Neural cell (in vitro differentiated cells): ENCODE results near the gene FASLG. TPM values are rescaled to one million over a fixed set of nuclear protein-coding genes. Genes with fewer than 3 reads are reported as not detected.

ENCODE experiments used
- H2AFZ ChIP-seq: fragments of 200-600, 300-800 bp; sonication (generic), shearing (Covaris generic); 2 replicates; pipeline ENCODE4 v1.6.0; 2014; ENCODE audit warnings: low read depth, mild to moderate bottlenecking, antibody characterized with exemption, low read length, moderate library complexity
- H3F3A ChIP-seq: fragments of 200-600 bp; shearing (Covaris generic); 2 replicates; pipeline ENCODE4 v1.6.1; 2016; ENCODE audit warnings: mild to moderate bottlenecking, moderate library complexity, mixed read lengths, antibody characterized with exemption, low read length; ENCODE audit not compliant: insufficient read depth, poor library complexity, severe bottlenecking
- H3K27ac ChIP-seq: fragments of 200-600, 300-800 bp; sonication (generic), shearing (Covaris generic); 2 replicates; pipeline ENCODE4 v1.5.1; 2014; ENCODE audit warnings: mild to moderate bottlenecking, low read length, moderate library complexity
- H3K27me3 ChIP-seq: fragments of 300-800, 200-600 bp; sonication (generic), shearing (Covaris generic); 2 replicates; pipeline ENCODE4 v1.6.0; 2014; ENCODE audit warnings: mild to moderate bottlenecking, low read depth, low read length, moderate library complexity; ENCODE audit not compliant: insufficient read depth
- H3K36me3 ChIP-seq: fragments of 300-800, 200-600 bp; sonication (generic), shearing (Covaris generic); 2 replicates; pipeline ENCODE4 v1.5.1; 2014; ENCODE audit warnings: mild to moderate bottlenecking, antibody characterized with exemption, low read length, moderate library complexity; ENCODE audit not compliant: insufficient read depth
- H3K4me2 ChIP-seq: fragments of 300-800, 200-600 bp; sonication (generic), shearing (Covaris generic); 2 replicates; pipeline ENCODE4 v1.6.0; 2014; ENCODE audit warnings: mild to moderate bottlenecking, low read length
- H3K4me3 ChIP-seq: fragments of 300-800, 200-600 bp; sonication (generic), shearing (Covaris generic); 2 replicates; pipeline ENCODE4 v1.5.1; 2014; ENCODE audit warnings: mild to moderate bottlenecking, low read length, moderate library complexity
- H3K79me2 ChIP-seq: fragments of 200-600 bp; shearing (Covaris generic); replicated peaks from 2 replicates; pipeline ENCODE4 v1.6.0; 2014; ENCODE audit warnings: mild to moderate bottlenecking, low read length, moderate library complexity; ENCODE audit not compliant: insufficient read depth
- H3K9ac ChIP-seq: fragments of 300-800, 200-600 bp; sonication (generic), shearing (Covaris generic); 2 replicates; pipeline ENCODE4 v1.6.1; 2016; ENCODE audit warnings: mild to moderate bottlenecking, low read length, mixed read lengths
- H3K9me2 ChIP-seq: fragments of 200-600 bp; shearing (Covaris generic); 2 replicates; pipeline ENCODE4 v1.6.1; 2016; ENCODE audit warnings: mild to moderate bottlenecking, low read length, mixed read lengths; ENCODE audit not compliant: insufficient read depth
- H3K9me3 ChIP-seq: fragments of 200-600, 300-800 bp; sonication (generic), shearing (Covaris generic); 2 replicates; pipeline ENCODE4 v1.6.1; 2016; ENCODE audit warnings: mild to moderate bottlenecking, mixed run types, low read length, moderate library complexity, mixed read lengths
- H4K20me1 ChIP-seq: fragments of 200-600 bp; shearing (Covaris generic); 2 replicates; pipeline ENCODE4 v1.6.1; 2016; ENCODE audit warnings: mild to moderate bottlenecking, mixed run types; ENCODE audit not compliant: insufficient read depth
- CTCF ChIP-seq: fragments of 450-650 bp; IDR thresholded peaks from 2 replicates; pipeline ENCODE4 v1.5.1; 2014; ENCODE audit warnings: antibody characterized with exemption, mild to moderate bottlenecking, moderate library complexity; ENCODE audit not compliant: poor library complexity, severe bottlenecking
- EZH2 ChIP-seq: fragments of 200-600, 300-800 bp; shearing (Covaris generic), sonication (generic); IDR thresholded peaks from 2 replicates; pipeline ENCODE4 v1.6.1; 2014; ENCODE audit warnings: antibody characterized with exemption, low read length, borderline replicate concordance, mild to moderate bottlenecking; ENCODE audit not compliant: insufficient read depth, poor library complexity, severe bottlenecking
- MXI1 ChIP-seq: fragments of 450-650 bp; conservative IDR thresholded peaks from 2 replicates; pipeline ENCODE4 v1.6.1; 2014; ENCODE audit warnings: antibody characterized with exemption, mild to moderate bottlenecking; ENCODE audit not compliant: poor library complexity, severe bottlenecking
- POLR2AphosphoS5 ChIP-seq: IDR thresholded peaks from 2 replicates; pipeline ENCODE4 v1.6.1; 2012
- RAD21 ChIP-seq: fragments of 450-650 bp; conservative IDR thresholded peaks from 2 replicates; pipeline ENCODE4 v1.6.1; 2014; ENCODE audit warnings: antibody characterized with exemption, mild to moderate bottlenecking, moderate library complexity
- REST ChIP-seq: IDR thresholded peaks from 2 replicates; pipeline ENCODE4 v1.6.1; 2012; ENCODE audit warnings: borderline replicate concordance
- SMC3 ChIP-seq: fragments of 450-650 bp; conservative IDR thresholded peaks from 2 replicates; pipeline ENCODE4 v1.6.1; 2014; ENCODE audit warnings: antibody characterized with exemption, mild to moderate bottlenecking, moderate library complexity; ENCODE audit not compliant: poor library complexity
- TAF1 ChIP-seq: IDR thresholded peaks from 2 replicates; pipeline ENCODE4 v1.6.1; 2012; ENCODE audit warnings: low read depth
- polyA plus RNA-seq: library from polyadenylated mRNA; depleted of rRNA; stranded (reverse); fragments of >200 nt; gene quantifications from 2 replicates; pipeline ENCODE4 v1.2.3, GENCODE V29; 2014

The FASLG gene
- polyA plus RNA-seq, 1 donor from 2014 or later: not detected

GRCh38 chr1:172629170-172629569 is 29.7 kb upstream of the FASLG start:
- no peak for TF ChIP-seq REST
- TF ChIP-seq POLR2AphosphoS5: no peak
- TF ChIP-seq RAD21: no peak
- TF ChIP-seq TAF1: no peak
- no peak for TF ChIP-seq SMC3

GRCh38 chr1:172629638-172630037 is 29.3 kb upstream of the FASLG start:
- Histone ChIP-seq H4K20me1 (no peaks in the 10 kb centered on the region), H3K9me3 (no peaks in the 10 kb centered on the region), H3K4me2 (no peak overlapping the region), H3K27ac (no peak overlapping the region), H3K9me2 (no peaks in the 10 kb centered on the region), H3F3A (no peaks in the 10 kb centered on the region), H3K4me3 (no peak overlapping the region), H2AFZ (no peak overlapping the region), H3K9ac (no peak overlapping the region), H3K27me3 (no peaks in the 10 kb centered on the region), H3K79me2 (no peaks in the 10 kb centered on the region), H3K36me3 (no peaks in the 10 kb centered on the region)
- TF ChIP-seq RAD21 (no peak), SMC3 (no peak), POLR2AphosphoS5 (no peak), REST (no peak), TAF1 (no peak), EZH2 (no peak), MXI1 (no peak), CTCF (no peak)

More at GRCh38 chr1:172629170-172629569, 29.7 kb upstream of the FASLG start:
- H3K4me2 ChIP-seq: no peak overlapping the region
- H3K27ac ChIP-seq: no peak overlapping the region
- H3K9me2 ChIP-seq: no peaks in the 10 kb centered on the region
- no peaks in the 10 kb centered on the region for H3K79me2 ChIP-seq
- no peaks in the 10 kb centered on the region for H3K27me3 ChIP-seq
- H4K20me1 ChIP-seq: no peaks in the 10 kb centered on the region
- no peak overlapping the region for H3K4me3 ChIP-seq
- H3F3A ChIP-seq: no peaks in the 10 kb centered on the region
- no peaks in the 10 kb centered on the region for H3K36me3 ChIP-seq
- H2AFZ ChIP-seq: no peak overlapping the region
- H3K9me3 ChIP-seq: no peaks in the 10 kb centered on the region
- no peak overlapping the region for H3K9ac ChIP-seq
